ENCODE data around the gene DUSP3. TPM values are rescaled to one million over a fixed set of nuclear protein-coding genes. Genes with fewer than 3 reads are reported as not detected.

DUSP3 gene
- total RNA-seq, 4 donors from 2014 or later, result 28.4 to 88.1 (median 39.8) TPM

Other genes with a start within 250 kb of the DUSP3 start
- 1 to 10 TPM in 2 of 4 donors, under 1 TPM in 1, not detected in 1; 0.51 to 2.8 (median 2.1) TPM for gene ETV4, start 232.6 kb downstream of the DUSP3 start, total RNA-seq
- 10 to 100 TPM in 3 of 4 donors, 1 to 10 TPM in 1; 6.9 to 24.3 (median 14.0) TPM for gene MEOX1, start 117.1 kb downstream of the DUSP3 start, total RNA-seq
- gene SOST, start 20.2 kb downstream of the DUSP3 start, total RNA-seq, result not detected
- not detected for gene CFAP97D1, start 1.5 kb upstream of the DUSP3 start, total RNA-seq
- 10 to 100 TPM in 3 of 4 donors, 1 to 10 TPM in 1; 5.6 to 21.2 (median 15.8) TPM for gene MPP3, start 54.2 kb upstream of the DUSP3 start, total RNA-seq
- gene CD300LG, start 68.2 kb upstream of the DUSP3 start, total RNA-seq, result 1 to 10 TPM in 3 of 4 donors, not detected in 1; 2.1 to 6.5 (median 6.2) TPM
- gene MPP2, start 128.6 kb upstream of the DUSP3 start, total RNA-seq, result 10 to 100 TPM in 3 of 4 donors, 1 to 10 TPM in 1; 2.0 to 20.9 (median 13.3) TPM
- not detected for gene PPY, start 163.5 kb upstream of the DUSP3 start, total RNA-seq
- gene PYY, start 175.0 kb upstream of the DUSP3 start, total RNA-seq, result not detected
- 1 to 10 TPM; 1.3 to 9.7 (median 2.6) TPM for gene NAGS, start 225.6 kb upstream of the DUSP3 start, total RNA-seq
- 10 to 100 TPM in 3 of 4 donors, 1 to 10 TPM in 1; 1.5 to 76.1 (median 49.8) TPM for gene TMEM101, start 236.0 kb upstream of the DUSP3 start, total RNA-seq

Data from uterus (tissue), 4 donors.